Neural cell (in vitro differentiated cells): Measurements from ENCODE around the gene MYO5A.

Experiments
- CTCF ChIP-seq: fragments of 450-650 bp; IDR thresholded peaks from 2 replicates; pipeline ENCODE4 v1.5.1; 2014; ENCODE audit warnings: antibody characterized with exemption, mild to moderate bottlenecking, moderate library complexity; ENCODE audit not compliant: poor library complexity, severe bottlenecking
- EP300 ChIP-seq: fragments of 450-650 bp; conservative IDR thresholded peaks from 2 replicates; pipeline ENCODE4 v1.6.1; 2014; ENCODE audit warnings: antibody characterized with exemption, mild to moderate bottlenecking, moderate library complexity; ENCODE audit not compliant: poor library complexity, severe bottlenecking
- EZH2 ChIP-seq: fragments of 200-600, 300-800 bp; shearing (Covaris generic), sonication (generic); IDR thresholded peaks from 2 replicates; pipeline ENCODE4 v1.6.1; 2014; ENCODE audit warnings: antibody characterized with exemption, low read length, borderline replicate concordance, mild to moderate bottlenecking; ENCODE audit not compliant: insufficient read depth, poor library complexity, severe bottlenecking
- RAD21 ChIP-seq: fragments of 450-650 bp; conservative IDR thresholded peaks from 2 replicates; pipeline ENCODE4 v1.6.1; 2014; ENCODE audit warnings: antibody characterized with exemption, mild to moderate bottlenecking, moderate library complexity
- TAF1 ChIP-seq: IDR thresholded peaks from 2 replicates; pipeline ENCODE4 v1.6.1; 2012; ENCODE audit warnings: low read depth

GRCh38 chr15:52428297-52428696, 100.4 kb downstream of the MYO5A start:
- TF ChIP-seq TAF1 (no peak), RAD21 (no peak), EZH2 (no peak), CTCF (no peak), EP300 (no peak)
